ENCODE measurements around the gene ZBTB17. TPM values are rescaled to one million over a fixed set of nuclear protein-coding genes. Genes with fewer than 3 reads are reported as not detected.

Gene ZBTB17
- total and polyA plus RNA-seq, 2 of the 8 experiments (the other 6 are each of a cell fraction or from before 2014, with no cell fraction given) = 24.7 to 36.2 TPM

- TF ChIP-seq CHD7 (IDR thresholded peaks at IDR 0.05; ENCODE audit: insufficient replicate concordance, low read length) (no peak), TBP (IDR thresholded peaks at IDR 0.05; ENCODE audit: low read depth, low read length) (no peak), RXRA (IDR thresholded peaks at IDR 0.05; ENCODE audit: insufficient read depth, low read depth, low read length) (no peak), ZNF274 (IDR thresholded peaks at IDR 0.05; ENCODE audit: borderline replicate concordance, extremely low read depth, low read length) (no peak), MAFK (IDR thresholded peaks at IDR 0.05; ENCODE audit: low read depth, low read length) (no peak), SIX5 (IDR thresholded peaks at IDR 0.05; ENCODE audit: low read depth, low read length) (no peak), SRF (IDR thresholded peaks at IDR 0.05; ENCODE audit: low read depth, low read length) (no peak)
These were observed 22.6 kb downstream of the ZBTB17 start (continued) for GRCh38 chr1:15953294-15953771.

Measured in H1 (cell line).